ENCODE data around the gene DDX25. TPM values are rescaled to one million over a fixed set of nuclear protein-coding genes. Genes with fewer than 3 reads are reported as not detected.

DDX25 gene
- total and polyA plus RNA-seq, 10 of the 15 experiments (the other 5 are each of a cell fraction or from before 2014, with no cell fraction given) = 0.05 TPM; not detected in 9

- TF ChIP-seq SKIL (IDR thresholded peaks at IDR 0.05; ENCODE audit: low read depth, poor library complexity, severe bottlenecking) (no peak), USF2 (IDR thresholded peaks at IDR 0.05; ENCODE audit: borderline replicate concordance, low read depth, low read length) (no peak), MLLT1 (IDR thresholded peaks at IDR 0.05) (no peak), ZNF207 (IDR thresholded peaks at IDR 0.05; ENCODE audit: borderline replicate concordance) (no peak), STAT1 (conservative IDR thresholded peaks at IDR 0.05) (no peak), POLR2A (IDR thresholded peaks at IDR 0.05; ENCODE audit: low read depth, low read length) (no peak), RB1 (IDR thresholded peaks at IDR 0.05; ENCODE audit: borderline replicate concordance) (no peak)
These were observed 21.5 kb downstream of the DDX25 start (continued) for GRCh38 chr11:125925804-125926203.

GRCh38 chr11:125926682-125927081 is 22.4 kb downstream of the DDX25 start:
- DNase-seq (ENCODE audit: low read depth, low spot score) (no peak), ATAC-seq (no peak), FAIRE-seq (no peak)
- no peak overlapping the region for H3K4me2 ChIP-seq (ENCODE audit: control insufficient read depth, insufficient read depth)
- H3K27ac ChIP-seq (ENCODE audit: control insufficient read depth, insufficient read depth) = no peak overlapping the region
- ChIA-PET RAD21 (ENCODE audit: unreplicated experiment) (no interaction called here), CTCF (interaction anchor here (0.9 to 5.9 kb wide), 2 partner anchors 264 to 272 kb away, joined by 3 to 120 read pairs; no protein-coding TSS in a partner anchor), POLR2A (no interaction called here), SMC1A (ENCODE audit: uncharacterized antibody, unreplicated experiment) (interaction anchor here (1.0 to 6.3 kb wide), 2 partner anchors 196 to 268 kb away, joined by 3 to 61 read pairs; no protein-coding TSS in a partner anchor)
- H4K20me1 ChIP-seq (ENCODE audit: control insufficient read depth, insufficient read depth) = no peaks in the 10 kb centered on the region
- in situ Hi-C loops (cut with MboI) (no loop called here), intact Hi-C loops (cut with micrococcal nuclease; ENCODE audit: unreplicated experiment) (loop anchor here (10.0 kb wide), 1 partner anchor 388 kb away; no protein-coding TSS in a partner anchor)
- H3K9me3 ChIP-seq (replicated peaks; ENCODE audit: control insufficient read depth, insufficient read depth, low read length) = no peaks in the 10 kb centered on the region
- H3K4me1 ChIP-seq (ENCODE audit: control insufficient read depth, insufficient read depth, low read length) = no peaks in the 10 kb centered on the region
- no peak overlapping the region for H2AFZ ChIP-seq (ENCODE audit: control insufficient read depth, low read depth, low read length)
- WGBS (ENCODE audit: insufficient coverage, insufficient replicate concordance, low lambda C conversion rate, missing lambda C conversion rate) = 29% methylated on average over 12 of the region's 12 CpGs
- H3K9ac ChIP-seq (ENCODE audit: control insufficient read depth, insufficient read depth, low read length) = no peak overlapping the region
- no peaks in the 10 kb centered on the region for H3K79me2 ChIP-seq (ENCODE audit: control insufficient read depth, insufficient read depth, low read length)
- no peaks in the 10 kb centered on the region for H3K36me3 ChIP-seq (ENCODE audit: control insufficient read depth in 2 of 2, insufficient read depth in 2 of 2, low read length in 1 of 2)
- BruUV-seq (replicated peaks) = no TSS peak
- no peak overlapping the region for H3K4me3 ChIP-seq
- no peaks in the 10 kb centered on the region; a peak in 1 of 4 replicates for H3K27me3 ChIP-seq (replicated peaks in 1 of 2; ENCODE audit: control insufficient read depth in 2 of 2, insufficient read depth in 2 of 2, low read length in 1 of 2)
- no peak for TF ChIP-seq PRDM15 (CRISPR knock-in tag; IDR thresholded peaks at IDR 0.05)
- no peak for TF ChIP-seq NBN (IDR thresholded peaks at IDR 0.05)
- no peak for TF ChIP-seq CBX3 (IDR thresholded peaks at IDR 0.05; ENCODE audit: borderline replicate concordance, low read depth)
- no peak for TF ChIP-seq IKZF1 (conservative IDR thresholded peaks at IDR 0.05)
- no peak for TF ChIP-seq CBFB (IDR thresholded peaks at IDR 0.05; ENCODE audit: low read depth)
- no peak for TF ChIP-seq KDM1A (IDR thresholded peaks at IDR 0.05; ENCODE audit: borderline replicate concordance)
- TF ChIP-seq EZH2 (IDR thresholded peaks at IDR 0.05; ENCODE audit: borderline replicate concordance, control insufficient read depth, low read depth, low read length) = no peak

Data from GM12878 (cell line).